CD4-positive, alpha-beta T cell treated with Interleukin-4 for 4 hours (primary cell): Measurements from ENCODE around the gene ATAD3B.
"Not testable (repeated sequence)": the region's sequence is repeated elsewhere in the genome, so short reads cannot be mapped to it uniquely, and the experiment has no call there.

Experiments
- DNase-seq: peaks from one replicate; pipeline ENCODE4 v3.0.0-alpha.2; 2020

ATAD3B gene

DNA sequence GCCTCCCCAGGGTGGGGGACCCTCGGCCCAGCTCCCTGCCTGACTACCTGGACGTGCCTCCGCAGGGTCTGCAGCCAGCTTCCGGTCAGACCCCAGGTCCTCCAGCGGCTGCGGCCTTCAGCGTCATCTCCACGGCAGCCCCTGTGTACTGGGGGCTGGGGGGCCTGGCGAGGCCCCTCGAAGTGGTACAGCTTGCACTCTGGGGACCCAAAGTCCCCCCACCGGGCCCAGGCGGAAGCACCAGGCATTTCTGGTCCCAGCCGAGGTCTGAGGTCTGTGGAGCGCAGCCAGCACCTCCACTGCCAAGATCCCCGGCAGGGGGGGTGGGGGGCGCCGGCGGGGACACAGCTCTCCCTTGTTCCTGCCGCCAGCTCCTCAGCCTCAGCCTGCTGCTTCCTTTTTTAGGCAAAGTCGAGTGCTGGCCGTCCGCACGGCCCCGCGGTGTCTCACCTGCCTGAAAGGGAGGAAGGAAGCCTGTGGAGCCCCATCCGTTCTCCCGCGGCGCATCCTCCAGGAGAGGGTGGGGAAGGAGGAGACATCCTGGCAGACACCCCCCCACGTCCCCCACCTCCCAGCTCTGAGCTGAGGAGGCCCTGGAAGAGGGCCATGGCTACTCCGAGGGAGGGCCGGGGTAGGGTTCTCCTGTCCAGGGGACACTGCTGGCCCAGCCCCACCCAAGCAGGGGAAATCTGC is 37.3 kb upstream of the ATAD3B start:
- no peak for DNase-seq

DNA sequence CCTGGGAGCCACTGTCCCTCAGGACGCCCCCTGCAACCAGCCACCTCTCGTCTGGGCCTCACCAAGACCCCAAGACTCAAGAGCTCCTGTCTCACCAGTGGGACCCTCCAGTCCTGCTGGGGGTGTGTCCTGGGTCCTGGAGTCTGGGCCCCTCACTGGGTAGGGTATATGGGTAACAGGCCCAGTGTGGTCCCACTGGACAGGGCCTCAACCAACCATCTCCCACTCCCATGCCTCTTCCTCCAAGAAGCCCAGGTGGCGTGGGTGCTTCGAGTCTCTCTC is 36.8 kb upstream of the ATAD3B start:
- DNase-seq, result no peak

DNA sequence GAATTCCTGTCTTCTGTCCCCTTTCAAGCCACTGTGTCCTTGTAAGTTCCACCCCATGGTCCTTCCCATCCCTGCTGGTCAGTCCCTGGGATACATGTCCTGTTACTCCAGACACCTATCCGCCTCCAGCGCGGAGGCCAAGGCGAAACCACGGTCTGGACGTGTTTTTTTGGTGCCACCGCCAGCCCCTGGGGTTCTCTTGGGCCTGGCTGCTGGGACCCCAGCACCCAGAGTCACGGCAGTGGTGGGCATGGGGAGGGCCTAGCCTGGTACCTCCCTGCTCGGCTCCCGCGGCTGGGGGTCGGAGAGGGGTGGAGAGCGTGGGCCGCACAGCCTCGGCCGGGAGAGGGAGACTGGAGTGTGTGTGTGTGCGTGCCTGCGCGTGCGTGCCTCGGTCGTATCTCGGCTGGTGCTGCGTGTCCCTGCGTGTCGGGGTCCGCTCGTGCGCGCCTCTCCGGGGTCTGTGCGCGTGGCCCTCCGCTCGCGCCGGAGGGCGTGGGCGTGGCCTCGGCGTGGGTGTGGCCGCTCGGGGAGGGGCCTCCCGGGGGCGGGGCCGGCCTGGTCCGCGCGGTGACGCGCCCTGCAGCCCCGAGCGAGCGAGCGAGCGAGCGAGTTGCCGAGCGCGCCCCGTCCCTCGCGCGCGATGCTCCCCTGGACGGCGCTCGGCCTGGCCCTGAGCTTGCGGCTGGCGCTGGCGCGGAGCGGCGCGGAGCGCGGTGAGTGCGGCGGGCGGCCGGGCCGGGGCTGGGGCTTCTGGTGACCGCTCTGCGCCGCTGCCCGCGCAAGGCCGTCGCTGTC is 36.3 kb upstream of the ATAD3B start, which contains the start of gene VWA1:
Gene VWA1, plus strand, starts transcription at position 585 of the 798 bp plus-strand sequence. Its CDS starts 59 bp downstream, at position 644.
- peak; percentile 13 for DNase-seq

DNA sequence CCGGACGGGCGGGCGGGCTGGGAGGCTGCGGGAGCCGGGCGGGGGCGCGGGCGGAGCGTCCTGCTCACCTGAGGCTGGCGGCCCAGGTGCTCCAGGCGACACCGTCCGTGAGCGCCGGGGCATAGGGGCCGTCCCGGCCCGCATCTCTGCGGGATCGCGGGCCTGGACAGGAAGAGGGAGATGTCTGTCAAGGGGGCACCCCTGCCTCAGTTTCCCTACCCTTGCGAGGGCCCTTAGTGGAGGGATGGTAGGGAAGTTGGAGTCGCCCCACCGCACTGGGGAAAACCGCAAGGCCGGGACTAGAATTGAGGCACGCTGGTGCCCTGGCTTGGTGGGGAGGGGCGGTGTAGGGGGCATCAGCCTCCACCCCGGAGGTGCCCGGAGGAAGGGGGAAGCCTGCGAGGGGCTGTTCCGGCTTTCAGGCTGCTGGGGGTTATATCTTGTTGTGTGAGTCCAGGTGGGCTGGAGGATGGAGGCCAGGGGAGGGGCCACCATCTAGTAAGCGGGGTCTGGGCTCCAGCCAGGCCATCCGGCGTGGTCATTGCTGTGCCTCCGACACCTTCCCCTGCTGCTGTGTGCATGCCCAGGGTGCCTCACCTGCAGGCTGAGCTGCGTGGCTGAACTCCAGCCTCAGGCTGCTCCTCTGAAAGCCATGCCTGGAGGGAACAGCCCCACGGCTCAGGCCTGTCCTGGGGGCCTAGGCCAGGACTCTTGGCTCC is 35.5 kb upstream of the ATAD3B start:
- DNase-seq, result no peak

DNA sequence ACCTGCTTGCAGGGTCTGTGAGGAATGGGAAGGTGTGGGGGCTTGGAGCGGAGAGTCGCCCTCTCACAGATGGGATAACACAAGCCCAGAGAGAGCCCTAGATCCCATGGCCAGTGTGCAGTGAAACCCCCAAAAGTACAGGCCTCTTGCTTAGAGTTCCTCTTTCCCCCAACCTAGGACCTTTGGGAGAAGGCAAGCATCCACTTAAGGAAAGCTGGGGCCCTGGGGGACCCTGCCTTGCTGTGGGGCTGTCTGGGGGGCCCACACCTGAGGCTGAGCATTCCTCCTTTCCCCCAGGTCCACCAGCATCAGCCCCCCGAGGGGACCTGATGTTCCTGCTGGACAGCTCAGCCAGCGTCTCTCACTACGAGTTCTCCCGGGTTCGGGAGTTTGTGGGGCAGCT is 34.9 kb upstream of the ATAD3B start:
- DNase-seq, result no peak

DNA sequence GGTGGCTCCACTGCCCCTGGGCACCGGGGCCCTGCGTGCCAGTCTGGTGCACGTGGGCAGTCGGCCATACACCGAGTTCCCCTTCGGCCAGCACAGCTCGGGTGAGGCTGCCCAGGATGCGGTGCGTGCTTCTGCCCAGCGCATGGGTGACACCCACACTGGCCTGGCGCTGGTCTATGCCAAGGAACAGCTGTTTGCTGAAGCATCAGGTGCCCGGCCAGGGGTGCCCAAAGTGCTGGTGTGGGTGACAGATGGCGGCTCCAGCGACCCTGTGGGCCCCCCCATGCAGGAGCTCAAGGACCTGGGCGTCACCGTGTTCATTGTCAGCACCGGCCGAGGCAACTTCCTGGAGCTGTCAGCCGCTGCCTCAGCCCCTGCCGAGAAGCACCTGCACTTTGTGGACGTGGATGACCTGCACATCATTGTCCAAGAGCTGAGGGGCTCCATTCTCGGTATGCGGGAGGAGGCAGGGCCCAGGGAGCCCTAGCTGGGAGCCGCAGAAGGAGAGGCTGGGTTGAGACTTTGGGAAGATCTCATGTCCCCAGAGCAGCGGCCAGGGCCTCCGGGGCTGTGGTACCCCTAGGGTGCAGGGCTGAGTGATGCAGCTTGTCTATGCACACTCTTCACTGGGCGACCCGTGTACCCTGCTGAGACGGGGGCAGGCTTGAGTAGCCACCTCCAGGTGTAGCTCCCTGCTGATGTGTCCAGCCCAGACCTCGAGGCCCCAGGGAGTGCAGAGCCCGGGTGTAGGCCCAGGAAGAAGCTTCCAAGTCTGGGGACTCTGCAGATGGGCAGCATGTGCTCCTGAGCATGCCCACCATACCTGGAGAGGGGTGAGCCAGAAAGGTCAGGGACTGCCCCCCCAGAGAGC is 34.3 kb upstream of the ATAD3B start:
- no peak for DNase-seq

DNA sequence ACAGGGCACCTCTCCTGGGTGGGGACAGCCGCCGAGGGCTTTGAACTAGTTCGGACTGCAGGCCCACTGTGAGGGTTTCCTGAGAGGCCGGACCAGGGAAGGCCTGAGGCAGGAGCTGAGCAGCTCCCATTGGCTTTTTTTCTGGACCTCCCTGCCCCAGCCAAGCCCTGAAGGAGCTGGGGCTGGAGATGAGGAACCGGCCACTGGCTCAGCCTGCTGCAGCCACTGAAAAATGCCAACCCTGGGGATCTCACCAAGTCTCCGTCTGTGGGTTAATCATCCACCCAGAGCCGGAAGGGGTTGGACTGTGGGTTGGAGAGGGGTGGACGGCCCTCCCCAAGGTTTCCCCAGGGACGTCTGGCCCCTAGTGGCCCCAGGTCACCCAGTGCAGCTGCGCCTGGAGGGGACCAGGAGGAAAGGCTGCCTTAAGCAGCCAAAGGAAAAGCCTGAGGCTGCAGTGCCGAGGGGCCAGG is 33.6 kb upstream of the ATAD3B start:
- no peak for DNase-seq

DNA sequence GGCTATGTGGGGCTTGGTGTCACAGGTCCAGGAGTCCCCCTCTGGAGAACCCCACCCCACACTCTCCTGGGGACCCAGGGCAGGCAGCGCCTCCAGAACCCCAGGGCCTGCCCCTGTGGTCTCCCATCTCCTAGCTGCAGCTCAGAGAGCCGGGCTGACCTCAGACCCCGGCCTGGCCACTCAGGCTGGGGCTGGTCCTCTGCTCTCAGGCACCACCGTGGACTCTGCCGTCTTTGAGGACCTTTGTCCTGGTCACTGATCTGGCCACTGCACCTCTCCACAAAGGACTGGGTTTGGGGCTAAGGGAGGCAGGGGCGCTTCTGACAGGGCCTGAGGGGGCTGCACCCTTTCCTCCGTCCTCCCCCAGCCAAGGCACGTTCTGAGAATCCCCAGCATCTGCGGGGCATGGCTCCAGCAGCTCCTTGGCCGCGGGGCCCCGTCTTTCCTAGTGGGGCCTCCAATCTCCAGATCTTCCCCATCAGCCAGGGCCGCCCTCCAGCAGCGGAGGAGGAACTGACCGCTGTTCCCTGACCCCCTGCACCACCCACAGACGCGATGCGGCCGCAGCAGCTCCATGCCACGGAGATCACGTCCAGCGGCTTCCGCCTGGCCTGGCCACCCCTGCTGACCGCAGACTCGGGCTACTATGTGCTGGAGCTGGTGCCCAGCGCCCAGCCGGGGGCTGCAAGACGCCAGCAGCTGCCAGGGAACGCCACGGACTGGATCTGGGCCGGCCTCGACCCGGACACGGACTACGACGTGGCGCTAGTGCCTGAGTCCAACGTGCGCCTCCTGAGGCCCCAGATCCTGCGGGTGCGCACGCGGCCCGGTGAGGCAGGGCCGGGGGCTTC is 32.8 kb upstream of the ATAD3B start:
- no peak for DNase-seq

DNA sequence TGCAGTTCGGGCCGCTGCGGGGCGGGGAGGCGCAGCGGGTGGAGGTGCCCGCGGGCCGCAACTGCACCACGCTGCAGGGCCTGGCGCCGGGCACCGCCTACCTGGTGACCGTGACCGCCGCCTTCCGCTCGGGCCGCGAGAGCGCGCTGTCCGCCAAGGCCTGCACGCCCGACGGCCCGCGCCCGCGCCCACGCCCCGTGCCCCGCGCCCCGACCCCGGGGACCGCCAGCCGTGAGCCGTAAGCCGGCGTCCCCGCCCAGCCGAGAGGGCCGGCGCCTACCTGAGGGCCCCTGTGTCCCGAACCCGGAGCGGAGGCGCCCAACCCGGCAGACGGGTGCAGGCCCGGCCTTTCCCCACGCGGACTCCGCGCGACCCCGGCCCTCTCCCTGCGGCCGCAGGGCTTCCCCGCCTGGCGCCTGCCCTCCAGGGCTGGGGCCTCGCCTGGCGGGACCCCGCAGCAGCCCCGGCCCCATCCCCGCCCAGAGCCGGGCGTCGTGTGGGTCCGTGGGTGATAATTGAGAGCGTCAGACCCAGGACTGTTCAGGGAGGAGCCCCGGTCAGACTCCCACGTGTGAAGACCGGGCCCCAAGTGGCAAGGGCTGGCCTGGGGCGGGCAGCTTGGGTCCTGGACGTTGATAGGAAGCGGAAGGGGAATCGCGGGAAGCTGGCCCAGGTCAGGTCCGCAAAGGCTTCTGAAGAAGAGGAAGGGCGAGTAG is 31.9 kb upstream of the ATAD3B start:
- no peak for DNase-seq

DNA sequence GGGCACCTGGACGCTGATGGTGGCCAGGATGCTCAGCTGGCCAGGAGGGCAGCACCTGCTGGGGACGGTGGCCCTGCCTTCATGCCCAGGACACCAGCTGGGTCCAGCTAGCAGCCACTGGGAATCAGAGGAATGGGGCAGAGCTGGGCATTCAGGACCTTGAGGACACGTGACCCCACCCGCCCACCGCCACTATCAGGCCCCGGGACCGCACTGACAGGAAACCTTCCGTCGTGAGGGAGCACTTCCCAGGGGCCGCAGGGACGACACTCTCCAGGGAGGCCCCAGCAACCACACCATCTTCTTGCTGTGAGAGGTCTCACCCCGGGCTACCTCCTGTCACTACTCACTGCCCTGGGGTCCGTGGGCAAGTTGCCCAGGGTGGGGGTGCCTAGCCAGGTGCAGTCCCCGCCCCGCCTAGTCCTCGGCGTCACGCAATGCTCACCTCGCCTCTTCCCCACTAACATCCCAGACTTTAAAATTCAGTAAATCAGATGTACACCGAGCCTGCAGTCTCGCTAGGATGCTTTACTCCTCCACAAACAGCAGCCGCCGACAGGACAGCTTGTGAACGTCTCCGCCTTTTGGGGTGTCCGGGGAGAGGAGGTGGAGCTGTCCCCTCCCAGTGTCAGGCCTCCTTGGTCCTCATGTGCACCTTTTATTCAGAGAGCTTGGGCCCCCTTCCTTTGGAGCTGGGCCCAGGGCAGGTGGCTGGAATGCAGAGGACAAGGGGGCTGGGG is 31.1 kb upstream of the ATAD3B start:
- DNase-seq, result no peak

DNA sequence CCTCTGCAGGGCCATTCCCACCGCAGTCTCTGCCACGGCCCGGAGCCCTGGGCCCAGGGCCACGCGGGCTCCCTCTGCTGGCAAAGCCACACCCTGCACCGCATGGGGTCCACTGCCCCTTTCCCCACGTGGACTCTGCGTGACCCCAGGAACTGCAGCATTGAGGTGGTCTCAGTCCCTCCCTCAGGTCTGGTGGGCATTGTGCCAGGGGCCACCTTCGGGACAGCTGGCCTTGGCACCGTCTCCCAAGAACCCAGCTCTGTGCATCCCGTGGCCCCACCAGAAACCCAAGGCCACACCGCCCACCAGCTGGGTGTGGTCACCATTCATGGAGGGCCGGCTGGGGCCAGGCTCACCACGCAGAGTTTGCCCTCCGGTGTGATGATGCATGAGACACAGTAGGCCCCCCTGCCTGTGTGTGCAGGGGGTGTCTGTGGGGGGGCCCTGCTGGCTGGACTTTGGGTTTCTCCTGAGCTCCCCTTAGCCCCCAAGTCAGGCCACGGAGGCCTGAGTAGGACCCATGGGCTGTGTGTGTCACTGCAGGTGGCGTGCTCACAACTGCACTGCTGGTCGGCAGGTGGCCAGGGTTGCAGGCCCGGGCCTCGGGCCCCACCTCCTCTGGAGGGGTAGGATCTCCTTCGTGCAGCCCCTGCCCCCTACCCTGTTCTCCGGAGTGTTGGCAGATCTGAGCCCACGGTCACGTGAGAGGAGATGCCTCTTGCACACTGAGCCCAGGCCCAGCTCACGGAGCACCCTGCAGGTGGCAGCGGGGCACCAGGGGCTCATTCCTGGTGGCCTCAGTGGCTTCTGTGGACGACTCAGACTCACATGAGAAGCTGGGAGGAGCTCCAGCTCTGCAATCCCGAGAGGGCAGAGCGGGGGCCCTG is 30.3 kb upstream of the ATAD3B start:
- peak; percentile 21 for DNase-seq

DNA sequence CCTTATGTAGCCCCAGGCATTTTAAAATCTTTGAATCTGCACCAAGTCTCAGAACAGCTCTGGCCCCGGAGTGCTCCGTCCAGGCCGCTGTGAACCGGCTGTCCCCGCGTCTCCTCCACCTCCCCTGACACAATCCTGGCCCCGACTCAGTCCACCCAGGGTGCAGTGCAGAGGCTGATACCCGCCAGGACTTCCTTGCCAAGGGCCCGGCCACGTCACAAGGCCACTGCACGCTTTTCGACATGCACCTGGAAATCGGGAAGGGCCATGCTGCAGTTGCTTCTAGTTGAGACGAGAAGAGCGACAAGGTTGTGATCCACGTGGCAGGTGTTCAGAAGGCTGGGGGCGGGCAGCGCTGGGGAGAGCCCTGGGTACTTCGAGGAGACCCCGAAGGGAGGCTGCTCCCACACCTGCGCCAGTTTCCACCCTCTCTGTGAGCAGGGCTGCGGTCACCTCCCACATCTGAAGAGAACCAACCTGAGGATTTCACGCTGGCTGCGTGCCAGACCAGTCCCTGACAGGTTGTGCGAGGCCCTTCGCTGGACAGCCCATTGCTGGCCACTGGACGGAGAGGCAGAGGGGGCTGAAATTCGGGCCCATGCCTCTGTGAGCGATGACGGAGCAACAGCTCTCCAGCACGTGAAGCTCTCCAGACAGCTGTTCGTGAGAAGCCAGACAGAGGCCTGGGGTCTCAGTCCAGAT is 29.3 kb upstream of the ATAD3B start:
- no peak for DNase-seq

DNA sequence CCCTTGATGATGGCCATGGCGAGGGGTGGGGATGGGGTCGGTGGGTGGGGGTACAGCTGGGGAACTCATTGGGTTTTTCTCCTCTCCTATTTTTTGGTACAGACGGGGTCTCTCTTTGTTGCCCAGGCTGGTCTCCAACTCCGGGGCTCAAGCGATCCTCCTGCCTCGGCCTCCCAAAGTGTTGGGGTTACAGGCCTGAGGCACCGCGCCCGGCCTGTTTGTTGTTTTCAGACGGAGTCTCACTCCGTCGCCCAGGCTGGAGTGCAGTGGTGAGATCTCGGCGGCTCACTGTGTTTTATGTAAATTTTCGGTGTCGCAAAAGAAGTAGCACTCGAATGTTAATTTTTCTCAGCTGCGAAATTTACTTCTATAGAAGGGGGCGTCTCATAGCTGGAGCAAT is 24.9 kb upstream of the ATAD3B start:
- not testable (repeated sequence) for DNase-seq

DNA sequence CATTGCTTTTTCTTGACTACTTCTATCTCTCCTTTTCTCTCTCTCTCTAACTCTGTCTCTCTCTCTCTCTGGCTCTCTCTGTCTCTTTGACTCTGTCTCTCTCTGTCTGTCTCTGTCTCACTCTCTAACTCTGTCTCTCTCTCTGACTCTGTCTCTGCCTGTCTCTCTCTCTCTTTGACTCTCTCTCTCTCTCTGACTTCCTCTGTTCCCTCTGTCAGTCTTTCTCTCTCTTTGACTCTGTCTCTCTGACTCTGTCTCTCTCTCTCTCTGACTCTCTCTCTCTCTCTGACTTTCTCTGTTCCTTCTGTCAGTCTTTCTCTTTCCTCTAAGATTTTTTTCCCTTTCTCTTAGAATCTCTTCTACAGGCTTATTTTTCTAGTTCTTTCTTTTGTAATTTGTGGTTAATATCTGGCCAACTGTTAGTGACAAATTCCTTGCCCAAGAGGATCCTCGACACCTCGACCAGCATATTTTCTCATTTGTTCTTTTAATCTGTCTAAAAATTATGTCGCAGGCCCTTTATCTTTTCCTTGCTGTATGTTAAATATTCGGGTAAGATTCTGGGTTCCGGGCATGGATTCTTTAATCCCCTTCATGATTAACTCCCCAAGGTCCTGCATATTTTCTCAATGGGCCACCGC is 22.3 kb upstream of the ATAD3B start, which contains the start of gene ATAD3C:
Gene ATAD3C, plus strand, starts transcription at position 591 of the 641 bp plus-strand sequence. CDS start 995 bp downstream, outside the sequence.
- no peak for DNase-seq

DNA sequence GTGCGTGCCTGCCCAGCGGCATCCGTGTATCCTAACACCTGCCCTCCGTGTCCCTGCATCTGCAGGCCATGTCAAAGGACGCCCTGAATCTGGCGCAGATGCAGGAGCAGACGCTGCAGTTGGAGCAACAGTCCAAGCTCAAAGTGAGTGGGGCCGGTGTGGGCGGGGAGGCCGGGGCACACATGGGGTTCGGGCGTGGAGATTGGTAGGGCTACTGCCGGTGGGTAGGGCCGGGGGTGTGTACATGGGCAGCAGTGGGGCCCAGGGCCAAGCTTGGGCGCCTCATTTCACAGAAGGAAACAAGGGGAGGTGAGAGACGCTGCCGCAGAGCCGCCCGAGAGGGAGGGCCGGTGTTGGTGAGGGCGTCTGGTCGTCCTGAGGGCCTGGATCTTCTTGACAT is 20.9 kb upstream of the ATAD3B start:
- not testable (repeated sequence) for DNase-seq

DNA sequence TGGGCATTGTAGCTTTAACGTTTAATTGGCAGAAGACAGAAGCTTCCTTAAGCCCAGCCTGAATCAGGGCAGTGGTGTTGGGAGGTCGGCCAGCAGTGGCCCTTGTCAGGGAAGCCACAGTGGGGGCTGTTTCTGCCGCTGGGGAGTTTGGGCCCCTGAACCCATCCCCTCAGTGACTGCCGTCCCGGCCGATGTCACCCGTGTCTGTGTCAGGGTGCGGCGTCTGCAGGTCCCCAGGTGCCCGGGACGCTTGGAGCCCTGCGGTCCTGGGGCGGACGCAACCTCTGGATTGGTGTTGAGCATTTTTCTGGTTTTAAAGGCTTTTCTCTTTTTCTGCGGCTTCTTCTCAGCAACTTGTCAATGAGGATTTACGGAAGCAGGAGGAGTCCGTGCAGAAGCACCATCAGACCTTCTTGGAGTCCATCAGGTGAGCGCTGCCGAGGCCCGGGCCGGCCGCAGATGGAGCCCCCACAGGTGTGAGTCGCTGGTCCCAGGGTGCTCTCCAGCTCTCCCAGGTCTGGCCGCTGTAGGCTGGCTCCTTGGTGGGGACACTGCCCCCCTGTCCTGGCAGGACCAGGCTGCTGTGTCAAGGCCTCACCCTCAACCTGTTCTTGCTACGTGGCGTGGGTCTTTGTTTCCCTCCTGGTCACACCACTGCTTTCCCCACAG is 19.7 kb upstream of the ATAD3B start:
- DNase-seq, result no peak

DNA sequence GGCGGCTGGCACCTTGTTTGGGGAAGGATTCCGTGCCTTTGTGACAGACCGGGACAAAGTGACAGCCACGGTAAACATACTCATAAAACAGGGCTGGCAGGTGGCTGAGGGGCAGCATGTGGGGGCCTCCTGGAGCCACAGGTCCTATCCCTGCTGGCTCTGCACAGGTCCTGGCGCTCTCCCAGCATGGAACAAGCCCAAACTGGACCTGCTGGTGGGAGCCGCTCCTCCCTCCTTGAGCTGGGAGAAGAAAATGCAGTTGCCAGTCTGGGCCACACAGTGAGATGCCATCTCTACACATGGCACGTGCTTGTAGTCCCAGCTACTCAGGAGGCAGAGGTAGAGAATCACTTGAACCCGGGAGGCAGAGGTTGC is 19.2 kb upstream of the ATAD3B start:
- DNase-seq, result not testable (repeated sequence)
